Measurements from ENCODE around the gene DNAJC17. TPM values are rescaled to one million over a fixed set of nuclear protein-coding genes. Genes with fewer than 3 reads are reported as not detected.

The DNAJC17 gene
- total RNA-seq, 1 donor: 21.8 TPM

- no peak for DNase-seq (ENCODE audit: low read depth in 2 of 3, low spot score in 2 of 3)
Measured at GRCh38 chr15:40746916-40747418, 60.3 kb downstream of the DNAJC17 start.

- DNase-seq (ENCODE audit: low read depth in 2 of 3, low spot score in 2 of 3): no peak
Measured at GRCh38 chr15:40744815-40745152, 62.5 kb downstream of the DNAJC17 start.

GRCh38 chr15:40743921-40744814 is 63.1 kb downstream of the DNAJC17 start:
- peak in 1 of 3 donors; percentile 9 for DNase-seq (ENCODE audit: low read depth in 2 of 3, low spot score in 2 of 3)

GRCh38 chr15:40743485-40743901 is 63.8 kb downstream of the DNAJC17 start:
- DNase-seq (ENCODE audit: low read depth in 2 of 3, low spot score in 2 of 3): no peak

- DNase-seq (ENCODE audit: low read depth in 2 of 3, low spot score in 2 of 3): no peak
Measured at GRCh38 chr15:40739854-40740253, 67.4 kb downstream of the DNAJC17 start.

GRCh38 chr15:40739047-40739446 is 68.2 kb downstream of the DNAJC17 start:
- no peak for DNase-seq (ENCODE audit: low read depth in 2 of 3, low spot score in 2 of 3)

- no peak for DNase-seq (ENCODE audit: low read depth in 2 of 3, low spot score in 2 of 3)
Measured at GRCh38 chr15:40737048-40737447, 70.2 kb downstream of the DNAJC17 start.

GRCh38 chr15:40736575-40736974 is 70.7 kb downstream of the DNAJC17 start:
- no peak for DNase-seq (ENCODE audit: low read depth in 2 of 3, low spot score in 2 of 3)

- DNase-seq (ENCODE audit: low read depth in 2 of 3, low spot score in 2 of 3): no peak
Measured at GRCh38 chr15:40731034-40731433, 76.2 kb downstream of the DNAJC17 start.

GRCh38 chr15:40723919-40724318 is 83.4 kb downstream of the DNAJC17 start:
- DNase-seq (ENCODE audit: low read depth in 2 of 3, low spot score in 2 of 3): no peak

- DNase-seq (ENCODE audit: low read depth in 2 of 3, low spot score in 2 of 3): no peak
Measured at GRCh38 chr15:40722934-40723333, 84.3 kb downstream of the DNAJC17 start.

- DNase-seq (ENCODE audit: low read depth in 2 of 3, low spot score in 2 of 3): no peak
Measured at GRCh38 chr15:40722354-40722753, 84.9 kb downstream of the DNAJC17 start.

GRCh38 chr15:40721701-40722100 is 85.6 kb downstream of the DNAJC17 start:
- no peak for DNase-seq (ENCODE audit: low read depth in 2 of 3, low spot score in 2 of 3)

GRCh38 chr15:40716165-40716564 is 91.1 kb downstream of the DNAJC17 start:
- DNase-seq (ENCODE audit: low read depth in 2 of 3, low spot score in 2 of 3): peak in 1 of 3 donors; percentile 44

Small RNA genes lying within 50 kb of the gene (small RNA-seq; reads per million reads assigned to genes)
- gene SUMO2P15: not detected

Other genes with a start within 250 kb of the DNAJC17 start
- 17.0 TPM for gene CCDC32, start 242.4 kb downstream of the DNAJC17 start, total RNA-seq
- gene RPUSD2, start 238.2 kb downstream of the DNAJC17 start, total RNA-seq: 14.8 TPM
- gene KNL1, start 213.2 kb downstream of the DNAJC17 start, total RNA-seq: 1.3 TPM
- gene RAD51, start 112.3 kb downstream of the DNAJC17 start, total RNA-seq: 4.6 TPM
- gene RMDN3, start 52.2 kb downstream of the DNAJC17 start, total RNA-seq: 18.9 TPM
- gene GCHFR, start 43.4 kb downstream of the DNAJC17 start, total RNA-seq: 25.3 TPM
- gene C15orf62, start 37.5 kb downstream of the DNAJC17 start, total RNA-seq: 1.1 TPM
- gene ZFYVE19, start 384 bp downstream of the DNAJC17 start, total RNA-seq: 32.3 TPM
- gene PPP1R14D, start 21.2 kb upstream of the DNAJC17 start, total RNA-seq: not detected
- 60.3 TPM for gene SPINT1, start 36.6 kb upstream of the DNAJC17 start, total RNA-seq
- gene RHOV, start 66.8 kb upstream of the DNAJC17 start, total RNA-seq: 0.27 TPM
- 47.4 TPM for gene VPS18, start 87.0 kb upstream of the DNAJC17 start, total RNA-seq
- gene DLL4, start 121.9 kb upstream of the DNAJC17 start, total RNA-seq: under 0.01 TPM
- gene CHAC1, start 146.0 kb upstream of the DNAJC17 start, total RNA-seq: 1.9 TPM